Activated CD4-positive, alpha-beta T cell treated with anti-CD3 and anti-CD28 coated beads, Interleukin-2, amount 10 ng/mL, durations not matched to agents 7 days and 5 days (primary cell): ENCODE results near the gene PLEKHA7. TPM values are rescaled to one million over a fixed set of nuclear protein-coding genes. Genes with fewer than 3 reads are reported as not detected.
"Not testable (repeated sequence)": the region's sequence is repeated elsewhere in the genome, so short reads cannot be mapped to it uniquely, and the experiment has no call there.

Experiments
- CTCF ChIA-PET: fragments of 350-600 bp; sonication (Branson Sonifier 250); formaldehyde crosslinking; loops from one replicate; lab custom pipeline; 2021; ENCODE audit warnings: antibody characterized with exemption; lab: Charles Lee
- POLR2A ChIA-PET: fragments of 350-600 bp; sonication (Branson Sonifier 250); formaldehyde crosslinking; loops from one replicate; lab custom pipeline; 2021; ENCODE audit warnings: antibody characterized with exemption; lab: Charles Lee
- DNase-seq: peaks from one replicate; pipeline ENCODE4 v3.0.0-alpha.2; 2020
- H3K27ac Mint-ChIP-seq: one replicate; pipeline ENCODE4 v1.8.0; 2021; ENCODE audit warnings: mild to moderate bottlenecking, moderate library complexity, mixed read lengths
- H3K27me3 Mint-ChIP-seq: one replicate; pipeline ENCODE4 v1.8.0; 2021; ENCODE audit warnings: mixed read lengths
- H3K36me3 Mint-ChIP-seq: one replicate; pipeline ENCODE4 v1.8.0; 2021; ENCODE audit warnings: low read depth, mixed read lengths
- H3K4me1 Mint-ChIP-seq: one replicate; pipeline ENCODE4 v1.8.0; 2021; ENCODE audit warnings: mixed read lengths
- H3K4me3 Mint-ChIP-seq: one replicate; pipeline ENCODE4 v1.8.0; 2021; ENCODE audit warnings: mild to moderate bottlenecking, moderate library complexity, mixed read lengths
- H3K9me3 Mint-ChIP-seq: one replicate; pipeline ENCODE4 v1.8.0; 2021; ENCODE audit warnings: mixed read lengths
- total RNA-seq, 2 experiments: library from RNA; stranded (reverse); gene quantifications; one replicate each; pipeline ENCODE4 v1.2.3, GENCODE V29; 2021

PLEKHA7 gene
- 1 to 10 TPM; 3.4 to 3.5 TPM for total RNA-seq

DNA sequence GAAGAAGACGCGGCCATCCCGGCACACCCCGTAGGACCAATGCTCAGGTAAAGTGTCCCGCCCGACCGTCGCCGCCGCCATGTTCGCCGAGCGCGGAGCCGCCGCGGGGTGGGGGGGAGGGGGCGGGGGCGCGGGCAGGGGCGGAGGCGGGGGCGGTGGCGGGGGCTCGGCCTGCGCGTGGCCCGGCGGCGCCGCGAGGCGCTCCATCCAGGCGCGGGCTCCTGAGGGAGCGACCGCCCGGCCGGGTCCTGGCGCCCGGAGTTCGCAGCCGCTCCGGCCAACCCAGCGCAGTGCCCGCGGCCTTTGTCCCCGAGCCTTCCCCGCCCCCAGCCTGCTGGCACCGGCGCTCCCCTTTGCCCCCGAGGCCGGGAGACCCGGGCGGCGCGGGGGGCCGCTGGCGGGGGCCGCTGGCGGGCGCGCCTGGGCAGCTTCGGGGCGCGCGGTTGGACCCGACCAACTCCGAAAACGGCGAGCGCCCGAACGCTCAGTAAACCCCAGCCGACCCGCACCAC lies at the start of gene PLEKHA7:
TSS of gene PLEKHA7 (minus strand) at position 94 of the 512 bp plus-strand sequence. CDS start at position 81, 13 bp downstream.
- H3K4me1 Mint-ChIP-seq, result peaks cover 5% of the 10 kb centered on the region
- no peaks in the 10 kb centered on the region for H3K36me3 Mint-ChIP-seq
- H3K27me3 Mint-ChIP-seq, result peaks cover 31% of the 10 kb centered on the region
- H3K27ac Mint-ChIP-seq, result peak within 1 kb of the TSS; percentile 32
- POLR2A ChIA-PET, result no interaction called here
- H3K4me3 Mint-ChIP-seq, result peak within 1 kb of the TSS; percentile 76
- no peaks in the 10 kb centered on the region for H3K9me3 Mint-ChIP-seq
- DNase-seq, result no peak
- CTCF ChIA-PET, result no interaction called here

- Mint-ChIP-seq H3K4me3 (no peak overlapping the region), H3K4me1 (no peaks in the 10 kb centered on the region), H3K27ac (no peak overlapping the region), H3K27me3 (no peaks in the 10 kb centered on the region), H3K36me3 (no peaks in the 10 kb centered on the region), H3K9me3 (no peaks in the 10 kb centered on the region)
- POLR2A ChIA-PET, result no interaction called here
- CTCF ChIA-PET, result interaction anchor here (0.7 to 1.2 kb wide), 8 partner anchors 13 to 278 kb away, joined by 3 to 7 read pairs (median 3); no protein-coding TSS in a partner anchor
- peak; percentile 41 for DNase-seq
These were observed 49.2 kb upstream of the PLEKHA7 start for GRCh38 chr11:17063171-17064002.

DNA sequence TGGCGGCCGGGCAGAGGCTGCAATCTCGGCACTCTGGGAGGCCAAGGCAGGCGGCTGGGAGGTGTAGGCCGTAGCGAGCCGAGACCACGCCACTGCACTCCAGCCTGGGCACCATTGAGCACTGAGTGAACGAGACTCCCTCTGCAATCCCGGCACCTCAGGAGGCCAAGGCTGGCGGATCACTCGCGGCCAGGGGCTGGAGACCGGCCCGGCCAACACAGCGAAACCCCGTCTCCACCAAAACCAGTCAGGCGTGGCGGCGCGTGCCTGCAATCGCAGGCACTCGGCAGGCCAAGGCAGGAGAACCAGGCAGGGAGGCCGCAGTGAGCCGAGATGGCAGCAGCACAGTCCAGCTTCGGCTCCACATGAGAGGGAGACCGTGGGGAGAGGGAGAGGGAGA lies 36.9 kb upstream of the PLEKHA7 start:
- DNase-seq, H3K27ac Mint-ChIP-seq, H3K36me3 Mint-ChIP-seq, H3K9me3 Mint-ChIP-seq, CTCF ChIA-PET, H3K4me3 Mint-ChIP-seq, H3K4me1 Mint-ChIP-seq, POLR2A ChIA-PET, H3K27me3 Mint-ChIP-seq: not testable (repeated sequence)

GRCh38 chr11:17048491-17048890 lies 34.3 kb upstream of the PLEKHA7 start:
- H3K36me3 Mint-ChIP-seq, H3K27ac Mint-ChIP-seq, POLR2A ChIA-PET, H3K4me3 Mint-ChIP-seq, H3K9me3 Mint-ChIP-seq, H3K4me1 Mint-ChIP-seq, DNase-seq, H3K27me3 Mint-ChIP-seq: not testable (repeated sequence)
- CTCF ChIA-PET, result interaction anchor here (1.0 kb wide), 1 partner anchor 71 kb away, joined by 3 read pairs; no protein-coding TSS in a partner anchor

- no peaks in the 10 kb centered on the region for H3K36me3 Mint-ChIP-seq
- no peaks in the 10 kb centered on the region for H3K27me3 Mint-ChIP-seq
- H3K4me3 Mint-ChIP-seq, result no peak overlapping the region
- ChIA-PET CTCF (no interaction called here), POLR2A (no interaction called here)
- H3K4me1 Mint-ChIP-seq, result no peaks in the 10 kb centered on the region
- DNase-seq, result no peak
- no peak overlapping the region for H3K27ac Mint-ChIP-seq
- H3K9me3 Mint-ChIP-seq, result no peaks in the 10 kb centered on the region
These were observed 32.5 kb upstream of the PLEKHA7 start for GRCh38 chr11:17046690-17047089.

GRCh38 chr11:17036666-17037658 lies 22.7 kb upstream of the PLEKHA7 start:
- POLR2A ChIA-PET, result no interaction called here
- Mint-ChIP-seq H3K27ac (no peak overlapping the region), H3K27me3 (no peaks in the 10 kb centered on the region), H3K9me3 (peaks cover 6% of the 10 kb centered on the region), H3K4me1 (no peaks in the 10 kb centered on the region), H3K4me3 (no peak overlapping the region), H3K36me3 (no peaks in the 10 kb centered on the region)
- DNase-seq, result no peak
- CTCF ChIA-PET, result interaction anchor here (0.9 kb wide), 1 partner anchor 36 kb away, joined by 4 read pairs; no protein-coding TSS in a partner anchor

- POLR2A ChIA-PET, H3K4me1 Mint-ChIP-seq, H3K27ac Mint-ChIP-seq, H3K4me3 Mint-ChIP-seq, H3K9me3 Mint-ChIP-seq, H3K36me3 Mint-ChIP-seq, DNase-seq, H3K27me3 Mint-ChIP-seq, CTCF ChIA-PET: not testable (repeated sequence)
These were observed 19.8 kb upstream of the PLEKHA7 start for GRCh38 chr11:17034027-17034426.

GRCh38 chr11:17026487-17027082 lies 12.4 kb upstream of the PLEKHA7 start:
- Mint-ChIP-seq H3K4me1 (no peaks in the 10 kb centered on the region), H3K36me3 (no peaks in the 10 kb centered on the region), H3K9me3 (no peaks in the 10 kb centered on the region), H3K27ac (no peak overlapping the region), H3K4me3 (no peak overlapping the region), H3K27me3 (peaks cover 4% of the 10 kb centered on the region)
- POLR2A ChIA-PET, result no interaction called here
- DNase-seq, result no peak
- CTCF ChIA-PET, result no interaction called here

DNA sequence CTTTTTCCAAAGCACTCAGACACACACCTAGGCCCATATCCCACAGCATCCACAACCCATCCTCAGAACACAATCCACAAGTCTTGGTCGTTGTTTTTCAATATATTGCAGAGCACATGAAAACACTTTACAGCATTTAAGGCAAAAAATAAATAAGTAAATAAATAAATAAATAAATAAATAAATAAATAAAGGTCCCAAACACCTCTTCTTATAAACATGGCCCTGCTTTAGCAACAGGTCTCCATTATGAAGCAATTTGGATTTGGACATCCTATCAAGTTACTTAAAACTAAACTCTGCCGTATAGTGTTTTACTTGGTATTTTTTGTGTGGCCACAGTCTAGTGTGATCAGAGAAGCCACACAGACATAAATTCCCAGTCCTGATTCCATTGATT lies 10.7 kb upstream of the PLEKHA7 start:
- ChIA-PET POLR2A (no interaction called here), CTCF (no interaction called here)
- DNase-seq, result no peak
- Mint-ChIP-seq H3K4me3 (no peak overlapping the region), H3K4me1 (no peaks in the 10 kb centered on the region), H3K27ac (no peak overlapping the region), H3K27me3 (no peaks in the 10 kb centered on the region), H3K36me3 (no peaks in the 10 kb centered on the region), H3K9me3 (no peaks in the 10 kb centered on the region)

DNA sequence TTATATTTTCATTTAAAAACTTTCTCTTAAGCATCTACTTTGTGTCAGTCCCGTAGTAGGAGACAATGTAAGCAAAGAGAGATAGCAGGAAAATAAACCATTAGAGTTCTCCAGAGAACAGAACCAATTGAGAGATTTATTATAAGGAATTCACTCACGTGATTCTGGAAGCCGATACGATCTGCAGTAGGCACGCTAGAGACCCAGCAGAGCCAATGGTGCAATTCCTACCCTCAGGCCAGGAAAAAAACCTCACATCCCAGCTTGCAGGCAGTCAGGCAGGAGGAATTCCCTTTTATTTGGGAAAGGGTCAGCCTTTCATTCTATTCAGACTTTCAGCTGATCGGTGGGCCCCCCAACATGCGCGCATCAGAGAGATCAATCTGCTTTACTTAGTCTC lies 7.3 kb upstream of the PLEKHA7 start:
- ChIA-PET CTCF (interaction anchor here (1.1 kb wide), 1 partner anchor 29 kb away, joined by 3 read pairs; no protein-coding TSS in a partner anchor), POLR2A (no interaction called here)
- Mint-ChIP-seq H3K4me1 (no peaks in the 10 kb centered on the region), H3K27ac (no peak overlapping the region), H3K36me3 (no peaks in the 10 kb centered on the region), H3K9me3 (no peaks in the 10 kb centered on the region), H3K27me3 (peaks cover 11% of the 10 kb centered on the region), H3K4me3 (no peak overlapping the region)
- DNase-seq, result no peak

- CTCF ChIA-PET, result interaction anchor here (1.1 kb wide), 1 partner anchor 28 kb away, joined by 3 read pairs; no protein-coding TSS in a partner anchor
- POLR2A ChIA-PET, result no interaction called here
- Mint-ChIP-seq H3K27ac (no peak overlapping the region), H3K4me1 (no peaks in the 10 kb centered on the region), H3K4me3 (no peak overlapping the region), H3K36me3 (no peaks in the 10 kb centered on the region), H3K27me3 (peaks cover 17% of the 10 kb centered on the region), H3K9me3 (no peaks in the 10 kb centered on the region)
- no peak for DNase-seq
These were observed 6.6 kb upstream of the PLEKHA7 start for GRCh38 chr11:17020831-17021230.

DNA sequence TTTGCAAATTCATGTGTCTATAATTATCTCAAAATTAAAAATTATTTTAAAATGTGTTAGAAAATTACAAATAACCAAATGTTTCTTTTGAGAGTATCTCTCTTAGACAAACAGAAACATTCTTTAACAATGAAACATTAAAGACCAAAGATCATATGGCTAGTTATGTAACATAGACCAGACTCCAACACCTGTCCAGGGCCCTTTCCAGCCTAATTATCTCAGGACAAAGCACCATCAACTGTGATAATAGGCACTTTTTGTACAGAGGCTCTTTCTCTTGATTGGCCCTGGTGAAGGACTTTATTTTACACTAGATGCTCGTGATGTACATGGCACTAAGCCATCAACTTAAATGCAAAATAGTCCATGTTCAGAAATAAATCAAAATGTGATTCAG lies 5.0 kb upstream of the PLEKHA7 start:
- Mint-ChIP-seq H3K4me1 (peaks cover 5% of the 10 kb centered on the region), H3K27me3 (peaks cover 29% of the 10 kb centered on the region), H3K36me3 (no peaks in the 10 kb centered on the region), H3K27ac (no peak overlapping the region), H3K9me3 (no peaks in the 10 kb centered on the region), H3K4me3 (no peak overlapping the region)
- POLR2A ChIA-PET, result no interaction called here
- CTCF ChIA-PET, result no interaction called here
- no peak for DNase-seq
